Measurements from ENCODE around the gene SAPCD2. TPM values are rescaled to one million over a fixed set of nuclear protein-coding genes. Genes with fewer than 3 reads are reported as not detected.

Gene SAPCD2
- total and polyA plus RNA-seq, 2 of the 8 experiments (the other 6 are each of a cell fraction or from before 2014, with no cell fraction given) = 12.7 to 32.1 TPM

GRCh38 chr9:137066096-137066861 lies 4.1 kb downstream of the SAPCD2 start (continued):
- TF ChIP-seq CHD7 (IDR thresholded peaks at IDR 0.05; ENCODE audit: insufficient replicate concordance, low read length) = no peak
- TF ChIP-seq SAP30 (IDR thresholded peaks at IDR 0.05; ENCODE audit: insufficient read depth, insufficient replicate concordance, low read length) = no peak
- TF ChIP-seq JUND (IDR thresholded peaks at IDR 0.05; ENCODE audit: low read length) = no peak
- TF ChIP-seq, protein P1, sequence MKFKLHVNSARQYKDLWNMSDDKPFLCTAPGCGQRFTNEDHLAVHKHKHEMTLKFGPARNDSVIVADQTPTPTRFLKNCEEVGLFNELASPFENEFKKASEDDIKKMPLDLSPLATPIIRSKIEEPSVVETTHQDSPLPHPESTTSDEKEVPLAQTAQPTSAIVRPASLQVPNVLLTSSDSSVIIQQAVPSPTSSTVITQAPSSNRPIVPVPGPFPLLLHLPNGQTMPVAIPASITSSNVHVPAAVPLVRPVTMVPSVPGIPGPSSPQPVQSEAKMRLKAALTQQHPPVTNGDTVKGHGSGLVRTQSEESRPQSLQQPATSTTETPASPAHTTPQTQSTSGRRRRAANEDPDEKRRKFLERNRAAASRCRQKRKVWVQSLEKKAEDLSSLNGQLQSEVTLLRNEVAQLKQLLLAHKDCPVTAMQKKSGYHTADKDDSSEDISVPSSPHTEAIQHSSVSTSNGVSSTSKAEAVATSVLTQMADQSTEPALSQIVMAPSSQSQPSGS (IDR thresholded peaks at IDR 0.05; ENCODE audit: low read length) = no peak
- no peak for TF ChIP-seq EZH2 (IDR thresholded peaks at IDR 0.05; ENCODE audit: low read depth, low read length, severe bottlenecking)
- no peak for TF ChIP-seq TBP (IDR thresholded peaks at IDR 0.05; ENCODE audit: low read depth, low read length)
- no peak for TF ChIP-seq CHD2 (IDR thresholded peaks at IDR 0.05; ENCODE audit: low read length)
- no peak for TF ChIP-seq GABPA (IDR thresholded peaks at IDR 0.05; ENCODE audit: borderline replicate concordance, insufficient read depth, low read length)
